Fibroblast of peridontal ligament (primary cell): Measurements from ENCODE around the gene CNTN5.
"Not testable (repeated sequence)": the region's sequence is repeated elsewhere in the genome, so short reads cannot be mapped to it uniquely, and the experiment has no call there.

Experiments used
- DNase-seq: peaks from one replicate; pipeline ENCODE4 v3.0.0-alpha.2; 2010; ENCODE audit errors: extremely low read depth

The CNTN5 gene

DNA sequence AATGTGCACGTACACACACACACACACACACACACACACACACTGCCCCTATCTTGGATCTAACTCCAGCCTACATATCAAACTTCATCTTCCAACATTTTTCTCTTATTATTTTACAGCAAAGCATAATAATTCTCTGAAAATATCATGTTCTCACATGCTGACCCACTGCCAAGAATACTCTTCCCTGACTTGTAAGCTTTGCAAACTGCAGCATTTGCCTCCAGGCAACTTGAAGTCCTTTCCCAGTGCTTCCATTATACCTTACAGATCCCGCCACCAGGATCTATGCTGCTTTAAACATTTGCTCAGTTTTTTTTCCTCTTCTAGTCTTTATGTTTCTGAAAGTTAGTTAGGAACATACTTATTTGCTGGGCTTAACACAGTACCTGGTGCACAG, 1183.0 kb downstream of the CNTN5 start:
- no peak for DNase-seq

DNA sequence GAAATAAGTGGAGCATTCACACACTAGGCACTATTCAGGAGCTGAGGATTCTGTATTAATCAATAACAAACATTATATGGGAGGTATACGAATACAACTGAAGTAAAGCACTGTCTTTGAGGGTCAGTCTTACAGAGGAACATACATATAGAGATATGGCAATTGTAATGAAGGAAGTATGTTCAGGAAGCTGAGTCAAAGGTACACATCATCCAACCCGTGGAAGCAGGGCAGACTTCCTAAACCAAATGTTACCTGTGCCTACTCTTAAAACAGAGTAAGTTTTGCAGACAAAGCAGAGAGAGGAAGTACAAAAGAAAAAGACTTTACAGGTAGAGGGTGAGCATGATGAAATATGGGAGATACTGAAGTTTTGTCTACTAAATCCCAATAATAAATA, 1185.2 kb downstream of the CNTN5 start:
- no peak for DNase-seq

DNA sequence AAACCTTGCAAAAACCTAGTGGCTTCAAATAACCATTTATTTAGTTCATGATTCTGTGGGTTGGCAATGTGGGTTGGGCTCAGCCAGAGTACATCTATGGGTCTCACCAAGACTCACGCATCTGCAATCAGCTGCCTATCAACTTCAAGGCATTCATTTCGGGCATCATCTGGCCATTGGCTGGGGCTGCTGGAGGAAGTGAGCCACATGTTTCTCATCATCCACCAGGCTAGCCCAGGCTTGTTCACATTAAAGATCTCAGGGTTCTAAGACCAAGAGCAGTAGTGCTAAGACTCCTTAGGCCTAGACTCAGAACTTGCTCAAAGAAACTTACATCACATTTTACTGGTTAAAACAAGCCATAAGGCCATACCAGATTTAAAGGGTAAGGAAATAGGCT, 1187.5 kb downstream of the CNTN5 start:
- peak; percentile 0 for DNase-seq

DNA sequence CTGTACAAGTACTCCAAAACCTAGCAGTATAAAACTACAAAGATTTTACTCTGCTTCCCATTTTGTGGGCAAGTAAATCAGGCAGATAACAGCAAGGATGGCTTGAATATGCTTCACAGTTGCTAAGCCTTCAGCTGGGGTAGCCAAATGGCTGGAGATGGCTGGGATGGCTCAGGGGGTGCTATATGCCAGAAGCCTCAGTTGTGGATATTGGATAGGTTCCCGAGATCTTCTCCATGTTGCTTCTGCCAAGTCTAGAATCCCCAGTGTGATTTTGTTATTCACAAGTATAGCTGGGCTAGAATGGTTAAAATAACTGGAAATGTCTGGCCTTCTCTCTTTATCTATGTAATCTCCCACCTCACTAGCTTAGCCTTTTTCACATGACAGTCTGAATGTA, 1194.0 kb downstream of the CNTN5 start:
- DNase-seq, result no peak

DNA sequence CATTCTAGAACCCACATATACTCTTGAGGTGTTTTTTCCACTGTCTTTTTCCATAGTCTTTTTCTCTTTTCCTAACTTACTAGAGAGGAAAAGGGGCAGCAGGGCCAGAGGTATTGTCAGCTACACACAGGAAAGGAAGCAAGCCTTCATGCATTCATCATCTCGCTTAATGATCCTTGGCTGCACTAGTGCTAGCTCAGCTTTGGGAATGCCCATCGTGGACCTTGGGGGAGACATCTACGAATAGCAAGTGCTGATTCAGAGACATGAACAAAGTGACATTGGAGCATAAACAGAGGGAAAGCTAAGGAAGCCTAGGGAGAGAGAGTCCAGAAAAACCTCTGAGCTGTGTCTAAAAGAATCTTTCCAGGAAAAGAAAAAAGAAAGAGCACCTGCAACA, 1200.1 kb downstream of the CNTN5 start:
- DNase-seq, result no peak

DNA sequence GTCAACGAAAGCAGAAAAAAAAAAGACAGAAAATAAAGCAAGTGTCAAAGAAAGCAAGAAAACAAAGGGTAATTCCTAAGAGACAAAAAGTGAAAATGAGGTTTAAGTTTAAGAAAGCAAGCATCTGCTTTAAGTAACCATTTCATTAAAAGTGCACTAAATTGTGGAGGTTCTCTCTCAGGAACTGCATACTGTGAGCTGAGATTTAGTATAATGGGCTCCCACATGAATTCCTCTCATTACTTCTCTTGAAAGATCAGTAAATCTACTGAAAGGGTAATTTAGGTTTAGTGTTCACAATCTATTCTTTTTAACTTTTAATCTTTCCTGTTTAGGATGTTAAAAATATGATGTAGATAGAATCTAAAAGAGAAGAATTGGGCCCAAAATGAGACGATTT, 1201.0 kb downstream of the CNTN5 start:
- DNase-seq, result no peak

DNA sequence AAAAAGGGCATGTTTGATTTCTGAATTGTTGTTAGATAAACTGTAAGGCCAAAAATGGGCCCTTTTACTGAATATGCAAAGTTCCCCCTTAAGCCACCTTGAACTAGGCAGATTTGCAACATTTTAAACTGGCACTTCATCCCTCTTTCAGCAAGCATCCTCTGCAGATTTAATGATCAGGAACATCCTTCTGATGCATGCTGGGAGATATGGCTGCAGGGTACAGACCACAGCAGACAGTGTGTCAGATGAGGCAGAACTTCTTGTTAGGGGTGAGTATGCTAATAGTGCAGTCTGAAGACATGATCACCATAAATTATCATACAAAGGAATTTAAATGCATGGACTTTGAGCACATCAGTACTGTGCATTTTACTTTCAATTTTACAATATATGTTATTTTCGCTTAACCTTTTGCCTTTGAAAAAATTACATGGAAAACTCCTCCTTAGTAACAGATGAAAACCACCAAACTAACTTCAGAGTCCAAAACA, 1203.8 kb downstream of the CNTN5 start:
- no peak for DNase-seq

DNA sequence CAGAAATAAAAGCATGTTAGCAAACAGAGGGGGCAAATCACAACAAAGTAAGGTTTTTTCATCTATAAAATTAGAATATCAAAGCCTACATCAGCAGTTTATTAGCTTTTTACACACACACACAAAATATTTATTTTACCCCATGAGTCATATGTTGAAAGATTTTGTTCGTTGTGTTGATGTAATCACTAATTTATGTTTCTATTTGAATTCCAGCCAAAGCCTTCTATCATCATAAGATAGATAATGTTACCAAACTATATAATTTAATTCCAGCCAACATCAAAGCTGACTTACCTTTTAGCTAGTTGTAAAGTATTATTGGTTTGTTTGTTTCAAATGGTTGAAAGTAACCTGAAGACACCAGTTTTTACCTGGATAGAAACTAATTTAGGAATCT, 1208.3 kb downstream of the CNTN5 start:
- no peak for DNase-seq

DNA sequence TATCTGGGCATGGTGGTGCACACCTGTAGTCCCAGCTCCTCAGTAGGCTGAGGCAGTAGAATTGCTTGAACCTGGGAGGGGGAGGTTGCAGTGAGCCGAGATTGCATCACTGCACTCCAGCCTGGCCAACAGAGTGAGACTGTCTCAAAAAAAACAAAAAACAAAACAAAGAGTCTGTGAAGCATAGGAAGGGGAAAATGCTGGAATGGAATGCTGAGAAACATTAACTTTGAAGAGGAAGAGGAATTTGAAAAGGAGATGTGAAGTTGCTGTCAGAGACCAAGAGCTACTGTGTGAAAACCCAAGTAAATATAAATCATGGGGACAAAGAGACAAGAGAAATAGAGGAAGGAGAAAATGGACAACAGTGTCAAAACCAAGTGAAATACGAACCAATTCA, 1211.3 kb downstream of the CNTN5 start:
- DNase-seq, result no peak

DNA sequence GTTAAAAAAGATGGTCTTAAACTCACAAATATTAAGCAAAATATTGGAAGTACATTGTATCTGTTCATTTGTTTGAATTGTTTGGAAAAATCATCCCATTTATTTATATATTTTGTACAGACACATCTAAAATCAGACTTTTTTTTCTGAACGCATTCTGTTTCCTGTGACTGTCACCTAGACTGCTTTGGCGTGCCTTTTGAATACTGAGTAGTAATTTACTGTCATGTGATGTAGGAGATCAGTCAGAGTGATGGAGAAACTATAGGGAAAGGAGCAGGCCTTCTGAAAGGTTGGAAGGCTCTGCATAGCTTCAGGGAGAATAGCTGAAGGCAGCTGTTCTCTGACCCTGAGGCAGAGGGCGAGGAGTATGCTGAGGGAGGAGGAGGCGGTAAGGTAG, 1214.3 kb downstream of the CNTN5 start:
- no peak for DNase-seq

DNA sequence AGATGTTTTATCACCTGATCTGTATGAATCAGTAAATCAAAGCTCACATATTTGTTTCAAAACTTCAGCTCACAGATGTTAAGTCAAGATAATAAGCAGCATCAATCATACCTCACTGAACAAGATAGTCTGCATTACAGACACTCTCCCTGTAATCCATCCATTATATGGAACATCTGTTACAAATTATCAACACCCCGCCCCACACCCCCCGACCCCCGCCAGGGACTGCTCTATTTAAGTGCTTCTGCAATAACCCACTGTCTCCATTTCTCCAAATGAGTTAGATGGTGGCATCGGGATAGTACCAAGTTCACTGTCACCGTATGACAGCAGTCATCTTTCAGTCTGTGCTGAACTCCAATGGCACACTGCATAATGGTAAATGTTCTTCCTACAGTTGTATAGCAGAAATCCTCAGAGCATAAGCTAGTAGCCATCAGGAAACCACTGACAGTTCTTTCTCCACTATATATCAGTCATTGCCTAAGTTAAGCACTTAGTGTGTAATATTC, 1219.3 kb downstream of the CNTN5 start:
- DNase-seq, result no peak

DNA sequence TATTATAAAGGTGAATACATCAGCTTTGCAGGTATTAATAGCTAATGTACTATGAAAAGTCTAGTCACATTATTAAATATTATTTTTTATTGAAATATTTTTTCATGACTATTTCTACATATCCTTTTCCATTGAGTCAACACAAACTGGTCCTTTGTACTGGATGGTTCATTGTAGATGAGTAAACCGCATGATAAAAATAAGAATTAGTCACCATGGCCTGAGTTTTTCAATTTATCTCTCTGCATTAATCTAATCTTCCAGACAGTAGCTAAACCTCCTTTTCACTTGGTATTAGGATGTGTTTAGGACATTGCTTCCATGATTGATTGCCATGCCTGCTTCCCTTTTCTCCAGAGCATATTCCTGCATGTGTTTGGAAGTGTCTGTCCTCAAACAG, 1227.0 kb downstream of the CNTN5 start:
- DNase-seq, result no peak

DNA sequence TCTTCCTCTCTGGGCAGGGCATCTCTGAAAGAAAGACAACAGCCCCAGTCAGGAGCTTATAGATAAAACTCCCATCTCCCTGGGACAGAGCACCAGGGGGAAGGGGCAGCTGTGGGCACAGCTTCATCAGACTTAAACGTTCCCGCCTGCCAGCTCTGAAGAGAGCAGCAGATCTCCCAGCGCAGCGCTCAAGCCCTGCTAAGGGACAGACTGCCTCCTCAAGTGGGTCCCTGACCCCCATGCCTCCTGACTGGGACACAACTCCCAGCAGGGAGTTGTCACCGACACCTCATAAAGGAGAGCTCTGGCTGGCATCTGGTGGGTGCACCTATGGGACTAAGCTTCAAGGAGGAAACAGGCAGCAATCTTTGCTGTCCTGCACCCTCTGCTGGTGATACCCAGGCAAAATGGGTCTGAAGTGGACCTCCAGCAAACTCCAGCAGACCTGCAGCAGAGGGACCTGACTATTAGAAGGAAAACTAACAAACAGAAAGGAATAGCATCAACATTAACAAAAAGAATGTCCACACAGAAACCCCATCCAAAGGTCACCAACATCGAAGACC, 1236.6 kb downstream of the CNTN5 start:
- not testable (repeated sequence) for DNase-seq

DNA sequence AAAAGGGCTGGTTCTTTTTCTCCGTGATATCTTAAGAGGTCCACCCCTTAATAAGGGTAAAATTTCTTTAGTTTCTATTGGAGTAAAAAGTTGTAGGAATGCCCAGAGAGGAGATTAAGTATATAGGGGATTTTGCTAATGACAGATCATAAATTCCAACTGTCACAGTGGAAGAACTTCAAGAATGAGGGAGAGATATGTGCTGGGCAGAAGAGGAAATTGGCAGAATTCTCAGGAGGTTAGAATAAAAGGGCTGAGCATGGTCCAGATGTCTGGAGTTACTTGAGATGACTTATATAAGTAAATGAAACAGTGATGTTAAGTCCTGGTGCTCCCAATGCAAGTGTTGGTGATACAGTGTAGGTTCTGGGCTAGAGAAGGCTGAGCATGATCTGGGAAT, 1248.8 kb downstream of the CNTN5 start:
- no peak for DNase-seq

DNA sequence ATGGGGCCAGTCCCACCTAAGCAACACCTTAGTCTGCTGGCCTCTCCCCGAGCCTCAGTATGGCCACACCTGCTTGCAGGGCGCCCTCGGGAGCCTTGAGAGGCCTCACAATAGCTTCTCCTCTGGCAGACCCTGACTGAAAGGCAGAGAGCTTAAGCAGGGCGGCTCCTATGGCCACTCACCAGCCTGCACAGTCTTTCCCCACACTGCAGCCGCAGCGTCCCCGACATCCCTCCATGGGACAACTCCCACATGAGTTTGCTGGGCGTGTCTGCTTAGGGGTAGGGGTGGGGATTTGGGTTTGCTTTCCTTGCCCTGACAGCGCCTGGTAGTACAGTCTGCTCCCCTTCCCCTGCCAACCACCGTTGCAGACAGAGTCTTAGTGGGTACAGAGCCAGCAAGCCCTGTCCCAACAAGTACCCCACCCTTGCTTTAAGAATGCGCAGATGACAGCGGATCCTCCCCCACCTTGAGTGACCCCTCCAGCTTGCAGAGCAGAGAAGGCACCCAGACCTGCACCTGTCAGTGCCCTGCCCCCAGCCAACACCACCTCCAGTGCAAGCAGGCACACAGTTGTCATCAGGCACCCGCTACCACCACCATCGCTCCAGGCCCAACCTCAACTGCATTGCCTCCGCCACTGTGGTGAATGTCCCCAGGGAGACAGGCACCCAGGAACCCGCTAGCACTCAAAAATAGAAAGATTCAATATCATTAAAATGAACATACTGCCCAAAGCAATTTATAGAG, 1252.5 kb downstream of the CNTN5 start:
- DNase-seq, result no peak

DNA sequence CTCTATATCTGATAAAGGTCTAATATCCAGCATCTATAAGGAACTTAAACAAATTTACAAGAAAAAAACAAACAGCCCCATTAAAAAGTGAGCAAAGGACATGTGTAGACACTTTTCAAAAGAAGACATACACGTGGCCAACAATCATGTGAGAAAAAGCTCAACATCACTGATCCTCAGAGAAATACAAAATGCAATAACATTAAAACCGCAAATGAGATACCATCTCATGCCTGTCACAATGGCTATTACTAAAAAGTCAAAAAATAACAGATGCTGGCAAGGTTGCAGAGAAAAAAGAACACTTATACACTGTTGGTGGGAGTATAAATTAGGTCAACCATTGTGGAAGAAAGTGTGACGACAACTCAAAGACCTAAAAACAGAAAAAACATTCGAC, 1253.7 kb downstream of the CNTN5 start:
- not testable (repeated sequence) for DNase-seq

DNA sequence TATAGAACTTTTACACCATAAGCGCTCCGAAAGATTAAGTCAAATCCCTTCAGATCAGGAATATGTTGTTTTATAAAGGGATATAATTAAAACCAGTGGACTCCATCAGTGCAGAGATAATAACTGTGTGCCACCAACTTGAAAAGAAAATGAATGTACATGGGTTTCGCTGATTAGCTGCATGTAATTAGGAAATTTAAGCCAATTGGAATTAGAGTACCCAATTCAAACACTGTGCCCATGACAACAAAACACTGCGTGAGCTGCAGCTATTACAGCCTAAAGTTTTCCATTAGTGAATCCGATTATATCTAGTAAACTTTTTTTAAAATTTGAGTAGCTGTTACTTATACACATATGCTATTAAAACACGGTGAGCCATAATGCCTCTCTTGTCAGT, 1274.0 kb downstream of the CNTN5 start:
- DNase-seq, result no peak

DNA sequence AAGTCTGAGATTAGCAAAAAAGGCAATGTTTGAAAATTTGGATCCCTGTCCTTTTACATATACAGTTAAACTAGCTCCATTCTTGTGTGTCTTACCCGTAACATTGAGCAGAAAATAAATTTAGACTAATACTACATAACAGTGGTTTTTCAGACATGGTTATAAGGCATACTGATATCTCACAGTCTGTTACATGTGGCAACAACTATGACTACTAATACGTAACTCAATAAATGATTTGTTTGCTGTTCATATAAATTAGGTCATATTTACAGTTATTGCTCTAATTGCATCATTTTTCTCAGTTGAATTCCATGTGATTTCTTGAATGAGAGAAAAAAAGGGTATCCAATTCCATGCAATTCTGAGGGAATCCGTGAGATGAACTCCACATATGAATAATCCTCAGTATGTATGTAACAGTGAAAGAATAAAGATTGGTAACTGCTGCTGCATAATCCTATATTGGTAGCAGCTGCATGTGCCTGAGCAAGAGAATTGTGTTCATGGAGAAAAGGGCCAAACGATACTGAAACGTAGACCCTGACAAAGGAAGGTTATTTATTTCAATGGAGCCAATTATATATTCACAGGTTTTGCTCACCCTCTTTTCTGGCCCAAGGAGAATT, 1275.4 kb downstream of the CNTN5 start:
- DNase-seq, result no peak

DNA sequence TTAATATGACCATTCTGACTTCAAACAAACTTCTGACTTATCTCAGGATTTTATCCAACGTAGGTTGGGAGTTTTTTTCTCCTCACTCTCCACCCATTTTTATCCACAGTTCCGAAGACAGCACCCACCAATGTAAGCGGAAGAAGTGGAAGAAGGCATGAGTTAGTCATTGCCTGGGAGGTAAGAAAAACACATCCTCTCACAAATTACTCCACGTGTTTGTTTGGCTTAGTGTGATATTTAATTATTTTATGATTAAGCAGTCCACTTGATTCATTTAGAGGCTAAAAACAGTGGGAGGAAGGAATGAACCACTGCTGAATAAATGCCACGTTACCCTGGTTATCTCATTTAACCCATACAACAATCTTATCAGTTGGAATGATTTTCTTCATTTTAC, 1276.8 kb downstream of the CNTN5 start:
- no peak for DNase-seq

DNA sequence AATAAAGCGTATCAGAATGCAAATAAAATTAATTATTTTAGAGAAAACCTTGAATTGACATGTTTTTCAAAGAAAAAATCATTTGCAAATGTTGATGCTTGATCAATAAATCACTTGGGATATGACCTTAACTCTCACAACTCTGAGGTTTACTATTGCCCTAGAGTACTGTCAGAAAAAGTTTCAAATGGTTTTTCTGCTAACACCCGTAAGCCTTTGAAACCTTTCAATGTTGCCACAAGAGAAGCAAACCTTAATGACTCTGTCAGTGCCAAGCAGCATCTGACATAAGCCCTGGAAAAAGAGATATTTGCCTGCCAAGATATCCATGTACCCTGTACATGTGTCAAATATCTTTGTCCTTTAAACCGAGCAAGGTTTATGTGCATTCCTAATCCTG, 1282.1 kb downstream of the CNTN5 start:
- DNase-seq, result no peak

DNA sequence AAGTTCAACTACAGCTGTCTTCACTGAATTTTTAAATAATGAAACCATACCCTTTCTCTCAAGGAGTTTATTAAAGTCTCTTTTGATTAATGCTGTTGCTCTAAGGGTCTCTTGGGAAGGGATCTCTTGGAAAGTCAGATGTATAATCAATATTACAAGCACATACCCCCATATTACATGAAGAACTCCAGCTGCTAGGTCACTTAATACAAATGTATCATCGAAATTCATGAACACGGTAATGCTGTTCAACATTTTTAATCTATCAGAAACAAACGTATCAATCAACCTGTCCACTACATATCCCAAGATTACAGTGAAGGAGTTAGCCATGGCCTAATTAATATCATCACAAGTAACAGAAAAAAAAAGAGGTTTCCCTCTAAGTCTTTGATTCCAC, 1283.1 kb downstream of the CNTN5 start:
- DNase-seq, result no peak

DNA sequence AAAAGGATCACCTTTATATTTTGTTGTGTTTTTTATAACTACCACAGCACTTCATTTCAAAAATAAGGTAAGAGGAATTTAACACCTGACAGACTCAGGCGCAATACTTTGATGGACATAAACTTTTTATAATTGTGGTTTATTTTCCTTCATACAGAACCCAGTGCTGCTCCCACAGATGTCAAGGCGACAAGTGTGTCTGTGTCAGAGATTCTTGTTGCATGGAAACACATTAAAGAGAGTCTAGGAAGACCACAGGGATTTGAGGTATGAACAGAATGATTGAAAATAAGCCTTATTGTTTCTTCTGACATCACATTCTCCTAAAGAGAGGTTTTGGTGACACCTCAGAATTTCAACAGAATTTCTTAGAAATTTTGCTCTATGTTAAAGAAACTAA, 1287.5 kb downstream of the CNTN5 start:
- no peak for DNase-seq

DNA sequence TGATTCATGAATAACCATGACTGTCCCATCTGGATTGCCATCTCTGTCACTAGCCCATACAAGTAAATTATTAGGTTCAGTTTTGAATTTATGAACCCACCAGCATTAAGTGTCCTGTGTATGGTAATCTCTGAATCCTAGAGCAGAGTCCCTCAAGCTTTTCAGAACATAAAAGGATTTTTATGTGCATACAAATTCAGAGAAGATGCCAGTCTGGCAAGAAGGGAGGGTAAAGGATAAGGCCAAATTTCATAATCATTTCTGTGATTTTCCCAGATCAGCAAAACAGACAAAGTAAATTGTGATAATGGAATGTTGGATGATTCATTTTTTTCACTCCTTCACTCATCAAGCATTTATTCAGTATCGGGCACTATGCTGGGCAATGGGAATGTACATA, 1295.2 kb downstream of the CNTN5 start:
- no peak for DNase-seq
